Measurements from ENCODE around the gene PRICKLE2.

DNA sequence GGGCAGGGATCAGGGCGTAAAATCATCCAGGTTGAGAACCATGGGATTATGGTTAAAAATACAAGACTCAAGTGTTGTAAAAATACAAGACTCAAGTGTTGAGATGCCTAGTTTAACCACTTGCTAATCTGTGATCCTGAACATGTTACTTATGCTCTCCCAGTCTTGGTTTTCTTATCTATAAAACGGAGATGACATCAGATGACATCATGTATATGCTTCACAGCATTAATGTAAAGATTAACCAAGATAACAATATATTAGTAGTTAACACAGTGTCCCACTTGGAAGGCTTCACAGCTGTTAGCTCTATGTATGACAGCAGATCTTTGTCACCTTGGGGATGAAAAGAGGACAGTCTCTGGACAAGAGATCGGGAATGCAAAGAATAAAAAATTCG is 96.2 kb downstream of the PRICKLE2 start:
- TF ChIP-seq, protein P1, sequence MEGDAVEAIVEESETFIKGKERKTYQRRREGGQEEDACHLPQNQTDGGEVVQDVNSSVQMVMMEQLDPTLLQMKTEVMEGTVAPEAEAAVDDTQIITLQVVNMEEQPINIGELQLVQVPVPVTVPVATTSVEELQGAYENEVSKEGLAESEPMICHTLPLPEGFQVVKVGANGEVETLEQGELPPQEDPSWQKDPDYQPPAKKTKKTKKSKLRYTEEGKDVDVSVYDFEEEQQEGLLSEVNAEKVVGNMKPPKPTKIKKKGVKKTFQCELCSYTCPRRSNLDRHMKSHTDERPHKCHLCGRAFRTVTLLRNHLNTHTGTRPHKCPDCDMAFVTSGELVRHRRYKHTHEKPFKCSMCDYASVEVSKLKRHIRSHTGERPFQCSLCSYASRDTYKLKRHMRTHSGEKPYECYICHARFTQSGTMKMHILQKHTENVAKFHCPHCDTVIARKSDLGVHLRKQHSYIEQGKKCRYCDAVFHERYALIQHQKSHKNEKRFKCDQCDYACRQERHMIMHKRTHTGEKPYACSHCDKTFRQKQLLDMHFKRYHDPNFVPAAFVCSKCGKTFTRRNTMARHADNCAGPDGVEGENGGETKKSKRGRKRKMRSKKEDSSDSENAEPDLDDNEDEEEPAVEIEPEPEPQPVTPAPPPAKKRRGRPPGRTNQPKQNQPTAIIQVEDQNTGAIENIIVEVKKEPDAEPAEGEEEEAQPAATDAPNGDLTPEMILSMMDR (conservative IDR thresholded peaks at IDR 0.05 in 1 of 2, IDR thresholded peaks at IDR 0.05 in 1 of 2; ENCODE audit: low read depth in 1 of 2, low read length in 2 of 2), result no peak
- no peak for TF ChIP-seq EZH2 (IDR thresholded peaks at IDR 0.05; ENCODE audit: low read length, missing control alignments)
